GM21526 (cell line): Measurements from ENCODE around the gene MRFAP1.
"Not testable (repeated sequence)": the region's sequence is repeated elsewhere in the genome, so short reads cannot be mapped to it uniquely, and the experiment has no call there.

Source experiments
- ATAC-seq: cut with Tn5 transposase; IDR thresholded peaks from one replicate; pipeline ENCODE4 v1.9.1; 2021; ENCODE audit warnings: moderate library complexity; ENCODE audit not compliant: unreplicated experiment, low FRiP score

MRFAP1 gene

GRCh38 chr4:6609415-6610079, 30.9 kb upstream of the MRFAP1 start:
- no peak for ATAC-seq

GRCh38 chr4:6610856-6611430, 29.5 kb upstream of the MRFAP1 start:
- ATAC-seq, result no peak

GRCh38 chr4:6612961-6613675, 27.4 kb upstream of the MRFAP1 start:
- no peak for ATAC-seq

- ATAC-seq, result no peak
These were observed 26.5 kb upstream of the MRFAP1 start for GRCh38 chr4:6613676-6614651.

- no peak for ATAC-seq
These were observed 25.7 kb upstream of the MRFAP1 start for GRCh38 chr4:6614701-6615230.

GRCh38 chr4:6616087-6616995, 24.1 kb upstream of the MRFAP1 start:
- ATAC-seq, result no peak

GRCh38 chr4:6617246-6617645, 23.2 kb upstream of the MRFAP1 start:
- no peak for ATAC-seq

- ATAC-seq, result no peak
These were observed 21.9 kb upstream of the MRFAP1 start for GRCh38 chr4:6618386-6619115.

- ATAC-seq, result no peak
These were observed 21.4 kb upstream of the MRFAP1 start for GRCh38 chr4:6619116-6619465.

GRCh38 chr4:6619466-6620255, 20.8 kb upstream of the MRFAP1 start:
- ATAC-seq, result no peak

- no peak for ATAC-seq
These were observed 20.2 kb upstream of the MRFAP1 start for GRCh38 chr4:6620296-6620695.

GRCh38 chr4:6620891-6621555, 19.5 kb upstream of the MRFAP1 start:
- ATAC-seq, result no peak

- no peak for ATAC-seq
These were observed 18.9 kb upstream of the MRFAP1 start for GRCh38 chr4:6621556-6621927.

GRCh38 chr4:6622744-6623143, 17.7 kb upstream of the MRFAP1 start:
- no peak for ATAC-seq

GRCh38 chr4:6625256-6625655, 15.2 kb upstream of the MRFAP1 start:
- no peak for ATAC-seq

- ATAC-seq, result no peak
These were observed 14.4 kb upstream of the MRFAP1 start for GRCh38 chr4:6626066-6626465.

GRCh38 chr4:6627832-6628231, 12.7 kb upstream of the MRFAP1 start:
- no peak for ATAC-seq

- ATAC-seq, result not testable (repeated sequence)
These were observed 12.0 kb upstream of the MRFAP1 start for GRCh38 chr4:6628484-6628883.
